NCI-H345 (cell line): ENCODE data around the gene DDC.

Experiments used
- DNase-seq: peaks from one replicate; lab custom pipeline; 2025; lab: John Stamatoyannopoulos, UW

The DDC gene, protein sequence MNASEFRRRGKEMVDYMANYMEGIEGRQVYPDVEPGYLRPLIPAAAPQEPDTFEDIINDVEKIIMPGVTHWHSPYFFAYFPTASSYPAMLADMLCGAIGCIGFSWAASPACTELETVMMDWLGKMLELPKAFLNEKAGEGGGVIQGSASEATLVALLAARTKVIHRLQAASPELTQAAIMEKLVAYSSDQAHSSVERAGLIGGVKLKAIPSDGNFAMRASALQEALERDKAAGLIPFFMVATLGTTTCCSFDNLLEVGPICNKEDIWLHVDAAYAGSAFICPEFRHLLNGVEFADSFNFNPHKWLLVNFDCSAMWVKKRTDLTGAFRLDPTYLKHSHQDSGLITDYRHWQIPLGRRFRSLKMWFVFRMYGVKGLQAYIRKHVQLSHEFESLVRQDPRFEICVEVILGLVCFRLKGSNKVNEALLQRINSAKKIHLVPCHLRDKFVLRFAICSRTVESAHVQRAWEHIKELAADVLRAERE

DNA sequence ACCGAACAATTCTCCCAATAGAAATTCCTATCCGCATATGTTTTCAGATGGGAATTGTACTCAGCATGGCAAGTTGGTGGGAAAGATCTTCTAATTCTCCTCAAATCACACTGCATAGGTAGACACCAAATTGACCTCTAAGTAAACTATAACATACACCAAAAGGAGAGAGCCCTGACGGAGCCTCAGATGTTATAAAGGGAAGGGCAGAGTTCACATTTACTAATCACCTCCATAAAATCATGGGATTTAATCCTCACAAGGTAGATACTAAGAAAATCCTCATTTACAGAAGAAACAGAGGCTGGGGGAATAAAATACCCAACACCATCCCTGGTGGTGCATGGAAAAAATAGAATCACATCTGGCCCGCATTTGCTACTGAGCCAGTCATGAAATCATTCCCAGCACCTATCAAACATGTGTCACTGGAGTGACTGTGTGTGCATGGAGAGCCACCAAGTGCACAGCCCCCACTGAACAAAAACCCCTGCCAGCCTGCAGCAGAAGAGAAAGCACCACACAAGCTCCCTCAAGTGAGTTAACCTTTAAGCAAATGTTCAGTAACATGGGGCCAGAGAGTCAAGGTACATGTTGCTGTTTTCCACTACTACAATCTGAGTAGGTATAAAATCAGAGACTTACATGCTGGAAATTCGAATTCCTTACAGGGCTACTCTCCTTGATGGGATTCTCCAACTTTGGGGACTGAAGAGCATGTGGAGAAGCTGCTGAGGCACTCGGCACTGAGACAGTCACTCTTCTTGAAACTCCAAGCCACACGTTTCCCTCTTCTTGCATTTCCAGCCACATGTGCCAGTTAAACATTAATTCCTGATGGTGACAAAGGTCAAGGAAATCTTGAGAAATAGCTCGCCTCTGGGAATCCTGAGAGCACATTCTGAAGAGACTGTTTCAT is at the start of gene DDC:
TSS of gene DDC (minus strand) at position 766 of the 919 bp plus-strand sequence. CDS start 21,320 bp downstream, outside the sequence.
- no peak for DNase-seq

DNA sequence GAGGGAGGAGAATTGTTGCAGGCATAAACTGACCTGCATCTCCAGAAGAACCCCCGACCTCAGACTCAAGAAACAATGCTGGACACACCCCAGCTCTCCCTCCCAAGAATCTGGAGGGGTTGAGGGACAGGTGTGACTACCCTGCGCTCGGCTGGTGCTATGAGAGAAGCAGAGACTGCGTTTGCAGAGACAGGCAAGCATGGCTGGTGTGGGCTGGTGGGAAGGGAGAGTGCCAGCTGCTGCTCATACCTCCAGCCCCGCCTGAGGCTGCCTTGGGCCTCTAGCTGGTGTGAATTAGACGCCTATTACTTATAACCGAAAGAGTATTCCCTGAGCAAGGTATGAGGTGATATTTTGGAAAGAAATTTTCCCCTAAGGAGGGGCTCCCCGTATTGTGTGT is 48.3 kb upstream of the DDC start:
- no peak for DNase-seq

DNA sequence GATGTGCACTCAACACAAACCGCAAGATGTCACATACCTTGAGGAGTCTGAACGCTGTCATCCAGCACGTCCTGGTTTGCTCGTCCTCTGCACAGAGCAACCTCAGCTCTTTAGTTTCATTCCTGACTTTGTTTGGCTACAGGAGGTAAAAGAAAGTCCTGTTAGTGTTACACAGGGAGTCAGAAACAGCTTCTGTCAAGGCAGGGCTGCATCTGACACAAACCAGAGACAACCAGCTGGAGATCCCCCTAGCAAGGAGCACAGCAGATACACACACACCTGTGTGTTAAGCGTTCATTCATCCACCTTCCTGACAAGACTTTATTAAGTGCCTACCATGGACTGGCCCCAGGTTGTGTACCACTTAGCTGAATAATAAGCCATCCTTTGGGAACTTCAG is 47.5 kb upstream of the DDC start:
- DNase-seq, result no peak

DNA sequence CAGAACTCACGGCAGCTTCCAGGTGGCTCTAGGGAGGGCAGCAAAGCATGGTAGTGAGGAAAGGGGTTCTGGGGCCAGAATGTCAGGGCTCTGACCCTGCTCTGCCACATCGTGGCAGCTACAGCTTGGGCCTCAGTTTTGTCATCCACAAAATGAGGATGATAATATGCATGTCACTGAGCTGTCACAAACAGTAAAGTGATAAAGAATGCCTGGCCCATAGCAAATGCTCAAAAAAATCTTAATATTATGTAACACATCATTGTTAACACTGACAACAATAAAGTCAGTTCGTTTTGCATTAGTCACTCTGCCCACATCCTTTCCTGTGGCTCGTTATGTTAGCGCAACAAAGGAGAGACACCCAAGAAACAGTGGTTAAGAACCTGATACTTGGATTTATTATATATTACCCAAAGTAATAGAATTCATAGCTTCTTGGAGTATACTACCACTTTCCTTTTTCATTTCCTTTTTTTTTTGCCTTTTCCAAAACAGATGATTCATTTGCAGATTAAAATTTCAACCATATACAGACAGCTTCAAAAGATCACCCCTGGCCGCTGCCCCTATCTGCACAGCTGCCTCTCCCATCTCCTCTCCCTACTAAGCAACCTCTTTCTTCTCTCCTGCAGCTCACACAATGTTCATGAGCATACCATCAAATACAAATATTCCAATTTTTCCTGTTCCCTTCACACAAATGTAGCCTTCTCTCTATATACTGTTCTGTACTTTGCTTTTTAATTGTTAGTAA is 45.5 kb upstream of the DDC start:
- no peak for DNase-seq

DNA sequence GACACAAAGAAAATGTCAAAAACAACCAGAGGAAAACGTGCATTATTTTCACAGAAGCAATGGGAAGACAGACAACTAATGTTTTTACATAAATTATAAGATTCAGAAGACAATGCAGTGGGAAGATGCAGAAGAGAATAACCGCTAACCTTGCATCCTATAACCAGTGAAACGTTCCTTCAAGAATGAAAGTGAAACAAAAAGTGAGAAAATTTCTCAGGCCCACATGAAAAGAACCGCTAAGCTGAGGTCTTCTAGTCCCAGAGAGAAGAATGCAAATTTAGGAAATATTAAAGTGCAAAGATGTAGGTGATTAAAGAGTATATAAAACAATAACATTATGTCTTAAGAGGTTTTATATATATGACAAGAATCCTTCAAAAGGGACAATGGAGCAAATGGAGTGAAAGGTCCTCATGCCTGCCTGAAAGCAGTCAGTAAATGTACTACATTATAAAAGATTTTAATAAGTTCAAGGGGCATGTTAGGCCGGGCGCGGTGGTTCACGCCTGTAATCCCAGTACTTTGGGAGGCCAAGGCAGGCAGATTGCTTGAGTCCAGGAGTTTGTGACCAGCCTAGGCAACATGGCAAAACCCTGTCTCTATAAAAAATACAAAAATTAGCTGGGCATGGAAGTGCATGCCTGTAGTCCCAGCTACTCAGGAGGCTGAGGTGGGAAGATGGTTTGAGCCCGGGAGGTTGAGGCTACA is 43.1 kb upstream of the DDC start:
- DNase-seq, result no peak

DNA sequence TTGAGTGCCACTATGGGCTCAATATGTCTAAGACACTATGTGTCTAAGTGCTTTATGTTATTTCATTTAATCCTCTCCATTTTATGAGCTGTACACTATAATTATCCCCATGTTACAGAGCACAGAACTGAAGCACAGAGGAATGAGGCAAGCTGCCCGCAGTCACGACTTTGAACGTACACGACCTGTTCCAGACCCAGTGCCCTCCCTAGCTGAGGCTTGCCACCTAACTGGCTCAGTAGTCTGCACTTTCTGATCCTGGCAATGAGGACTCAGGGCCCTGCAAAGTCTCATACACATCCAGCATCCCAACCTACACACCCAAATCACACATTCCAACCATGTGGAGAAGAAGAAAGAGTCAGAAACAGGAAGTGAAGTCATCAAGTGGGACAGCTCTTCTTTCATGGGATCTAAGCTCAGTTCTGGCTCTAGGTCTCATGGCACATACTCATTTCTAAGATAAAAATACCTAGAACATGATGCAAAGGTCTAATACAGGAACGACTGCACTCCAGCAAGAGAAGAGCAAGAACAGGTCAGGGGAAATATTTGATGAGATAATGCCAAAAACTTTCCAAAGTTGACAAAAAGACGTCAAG is 42.4 kb upstream of the DDC start:
- DNase-seq, result no peak

DNA sequence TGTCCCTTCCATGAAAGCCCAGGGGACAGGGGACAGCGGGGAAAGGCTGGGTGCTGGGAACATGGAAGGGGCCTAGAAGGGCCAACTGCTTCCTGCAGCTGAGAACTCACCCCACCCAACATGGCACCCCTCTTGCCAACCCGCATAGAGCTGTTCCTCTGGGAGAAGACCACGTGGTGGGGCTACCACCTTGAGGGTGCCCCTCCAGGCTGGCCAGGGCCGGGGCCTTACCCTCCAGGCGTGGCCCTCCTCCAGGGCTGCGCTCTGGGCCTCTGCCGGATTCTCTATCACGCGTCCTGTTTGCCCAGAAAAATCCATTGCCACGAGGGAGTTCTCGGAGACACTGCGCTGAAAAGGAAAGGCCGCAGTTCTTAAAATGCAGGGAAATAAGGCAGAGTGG is 39.9 kb upstream of the DDC start:
- no peak for DNase-seq

DNA sequence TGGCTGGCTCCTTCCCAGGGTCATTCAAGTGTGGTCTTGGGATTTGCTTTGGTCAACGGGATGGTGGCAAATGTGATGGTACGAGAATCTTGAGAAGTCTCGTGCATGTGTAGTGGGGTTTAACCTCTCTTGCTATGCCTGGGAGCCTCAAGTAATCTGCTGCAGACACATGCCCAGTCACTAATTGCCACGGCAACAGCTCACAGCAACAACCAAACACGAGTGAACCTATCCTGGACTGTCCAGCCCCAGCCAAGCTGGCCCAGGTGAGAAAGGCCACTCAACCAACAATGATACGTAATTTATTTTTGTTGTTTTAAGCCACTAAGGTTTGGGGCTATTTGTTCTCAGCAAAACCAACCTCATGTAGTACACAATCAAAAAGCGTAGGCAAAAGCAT is 38.1 kb upstream of the DDC start:
- DNase-seq, result no peak

DNA sequence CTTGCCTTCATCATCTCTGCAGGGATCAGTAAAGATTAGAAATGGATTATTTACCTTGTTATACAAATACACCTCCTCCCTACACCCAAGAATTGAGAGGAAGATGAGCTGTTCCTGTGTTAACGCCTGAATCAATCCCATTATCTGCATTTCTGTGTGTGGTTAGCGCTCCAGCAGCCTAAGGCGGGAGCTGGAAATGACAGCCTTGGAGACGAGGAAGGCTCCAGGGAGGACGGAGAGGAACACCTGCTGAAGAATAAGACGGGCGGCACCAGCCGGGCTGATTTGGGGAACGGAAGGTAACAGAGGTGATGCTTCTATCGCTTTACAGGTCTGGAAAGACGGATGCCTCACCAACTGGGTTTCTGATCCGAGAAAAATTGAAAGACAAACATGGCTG is 34.2 kb upstream of the DDC start:
- peak; percentile 54 for DNase-seq

DNA sequence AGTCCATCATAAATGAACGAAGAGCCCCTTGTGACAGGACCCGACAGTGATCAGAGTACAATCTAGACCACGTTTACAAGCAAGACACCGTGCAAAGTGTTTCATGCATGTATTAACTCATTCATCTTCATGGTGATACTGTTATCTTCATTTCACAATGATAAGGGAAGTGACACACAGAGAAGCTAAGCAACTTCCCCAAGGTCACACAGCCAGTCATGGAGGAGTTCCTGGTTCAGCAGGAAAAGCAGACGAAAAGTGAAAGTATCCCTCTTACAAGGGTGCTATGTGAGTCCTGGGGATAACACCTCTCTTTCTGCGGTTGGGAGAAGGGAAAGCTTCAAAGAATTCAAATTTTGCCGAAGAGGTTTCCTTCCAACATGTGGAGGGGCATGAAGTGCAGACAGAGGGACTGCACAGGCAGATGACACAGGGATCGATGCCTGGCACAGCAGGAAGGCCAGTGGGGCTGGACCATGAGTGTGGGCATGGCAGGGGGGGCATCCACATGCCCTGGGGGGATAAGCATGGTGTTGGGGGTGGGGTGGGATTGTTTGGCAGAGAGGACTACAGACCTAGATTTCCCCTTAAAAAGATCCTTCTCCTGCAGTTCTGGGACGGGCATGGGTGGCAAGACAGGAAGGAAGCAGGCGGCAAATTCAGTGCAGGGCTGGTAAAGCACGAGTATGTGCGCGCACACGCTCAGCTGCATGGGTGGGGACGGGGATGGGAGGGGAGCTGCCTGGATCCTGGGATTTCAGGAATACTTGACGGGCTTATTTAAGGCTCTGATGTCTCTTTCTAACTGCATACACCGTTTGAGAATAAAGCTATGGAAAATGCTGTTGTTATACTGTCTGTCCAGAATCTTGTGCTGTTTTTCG is 33.5 kb upstream of the DDC start:
- DNase-seq, result peak; percentile 53

DNA sequence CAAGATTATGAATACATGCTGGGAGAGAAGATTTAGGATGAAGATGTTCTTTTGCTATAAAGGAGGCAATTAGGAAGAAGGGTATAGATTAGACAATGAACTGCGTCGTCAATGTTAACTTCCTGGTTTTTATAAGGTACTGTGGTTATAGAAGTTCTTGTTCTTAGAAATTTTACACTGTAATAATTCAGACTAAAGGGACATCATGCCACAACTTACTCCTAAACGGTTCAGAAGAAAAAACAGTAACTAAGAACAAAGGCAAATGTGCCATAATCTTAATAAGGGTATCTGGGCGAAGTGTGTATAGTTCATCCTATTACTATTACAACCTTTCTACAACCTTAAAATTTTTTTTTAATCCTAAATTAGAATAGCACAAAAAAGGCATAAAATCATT is 31.3 kb upstream of the DDC start:
- no peak for DNase-seq

DNA sequence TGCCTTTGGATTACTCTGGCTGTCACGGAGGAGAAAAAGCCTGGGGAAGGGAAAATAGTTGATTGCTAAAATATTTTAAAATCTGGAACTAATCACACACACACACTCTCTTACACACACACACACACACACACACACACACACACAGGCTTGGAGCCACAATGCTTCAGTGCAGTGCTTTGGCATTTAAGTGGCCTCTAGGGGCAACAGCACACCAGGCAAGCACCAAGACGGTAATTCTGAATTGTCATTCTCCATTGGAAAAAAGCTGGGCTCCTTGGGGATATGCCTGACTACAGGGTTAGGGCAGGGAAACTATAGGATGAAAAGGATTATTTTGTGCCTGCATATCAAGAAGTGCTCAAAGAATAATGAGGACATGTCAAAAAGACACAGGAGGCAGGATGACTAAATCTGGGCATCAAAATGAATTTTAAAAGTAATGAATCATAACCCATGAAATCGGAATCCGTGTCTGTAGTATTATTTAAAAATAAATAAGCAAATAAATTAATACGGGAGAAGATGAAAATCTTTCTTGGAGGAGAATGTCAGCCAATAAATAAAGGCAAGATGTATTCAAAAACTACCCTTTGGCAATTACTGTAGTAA is 30.4 kb upstream of the DDC start:
- DNase-seq, result peak; percentile 51

DNA sequence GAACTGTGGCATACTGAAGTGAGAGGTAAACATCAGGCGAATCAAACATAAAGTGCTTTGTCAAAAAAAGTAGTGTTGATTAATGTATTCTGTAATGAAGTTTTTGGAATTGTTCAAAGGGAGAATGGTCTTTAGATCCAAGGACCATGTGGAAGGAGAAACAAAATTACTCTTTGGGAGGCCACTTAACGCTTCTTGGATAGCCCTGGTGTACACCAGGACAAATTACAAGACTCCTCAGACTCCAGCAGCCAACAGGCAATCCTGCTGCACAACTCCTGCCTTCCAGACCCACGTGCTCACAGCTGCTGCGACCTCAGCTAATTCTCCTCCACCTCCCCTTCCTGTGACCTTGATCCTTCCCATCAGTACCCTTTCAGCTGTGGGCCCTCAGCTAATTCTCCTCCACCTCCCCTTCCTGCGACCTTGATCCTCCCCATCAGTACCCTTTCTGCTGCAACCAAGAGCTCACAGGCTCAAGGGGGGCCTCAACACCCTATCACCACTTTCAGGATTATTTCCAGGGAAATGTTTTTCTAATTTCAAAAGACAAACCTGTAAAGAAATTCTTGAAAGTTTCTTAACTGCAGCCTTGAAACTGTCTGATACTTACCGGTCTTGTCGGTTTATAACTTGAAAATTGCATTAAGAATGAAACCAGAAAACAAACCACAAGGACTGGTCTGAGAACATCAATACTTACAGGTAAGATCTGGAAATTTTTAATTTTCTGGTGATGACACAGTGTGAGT is 29.7 kb upstream of the DDC start:
- DNase-seq, result no peak

DNA sequence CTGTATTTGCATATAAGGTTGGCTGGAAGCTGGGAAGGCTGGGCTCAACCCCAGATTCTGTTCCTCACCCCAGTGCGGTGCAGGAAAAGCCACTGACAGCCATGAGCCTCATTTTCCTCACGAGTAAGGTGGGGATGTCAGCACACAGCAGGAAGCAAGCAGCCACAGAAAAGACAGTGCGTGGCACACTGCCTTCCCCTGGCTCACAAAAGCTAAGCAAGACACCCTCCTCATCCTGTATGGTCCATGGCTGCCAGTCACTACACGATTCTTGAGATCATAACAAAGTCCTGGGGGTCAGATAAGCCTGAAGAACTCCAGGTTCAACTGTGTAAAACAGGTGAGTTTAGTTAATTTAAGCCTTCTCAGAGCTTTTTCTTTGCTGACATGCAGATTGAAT is 28.9 kb upstream of the DDC start:
- DNase-seq, result no peak

DNA sequence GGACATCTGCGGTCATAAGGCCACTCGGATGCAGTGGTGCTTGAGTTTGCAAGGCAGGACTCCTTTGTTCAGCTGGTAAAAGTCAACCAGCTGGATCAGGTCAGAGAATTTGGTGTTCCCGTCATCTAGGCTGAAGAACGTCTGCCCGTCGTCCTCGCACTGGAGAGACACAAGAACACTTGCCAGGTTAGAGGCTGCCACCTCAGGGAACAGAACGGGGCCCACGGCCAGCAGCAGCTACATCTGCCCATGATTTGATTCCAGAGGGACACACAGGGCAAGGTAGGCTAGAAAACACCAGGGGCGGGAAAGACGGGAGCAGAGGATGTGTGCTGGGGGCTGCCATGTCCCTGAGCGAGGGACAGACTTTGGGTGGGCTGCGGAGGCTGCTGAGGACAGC is 27.7 kb upstream of the DDC start:
- DNase-seq, result no peak

DNA sequence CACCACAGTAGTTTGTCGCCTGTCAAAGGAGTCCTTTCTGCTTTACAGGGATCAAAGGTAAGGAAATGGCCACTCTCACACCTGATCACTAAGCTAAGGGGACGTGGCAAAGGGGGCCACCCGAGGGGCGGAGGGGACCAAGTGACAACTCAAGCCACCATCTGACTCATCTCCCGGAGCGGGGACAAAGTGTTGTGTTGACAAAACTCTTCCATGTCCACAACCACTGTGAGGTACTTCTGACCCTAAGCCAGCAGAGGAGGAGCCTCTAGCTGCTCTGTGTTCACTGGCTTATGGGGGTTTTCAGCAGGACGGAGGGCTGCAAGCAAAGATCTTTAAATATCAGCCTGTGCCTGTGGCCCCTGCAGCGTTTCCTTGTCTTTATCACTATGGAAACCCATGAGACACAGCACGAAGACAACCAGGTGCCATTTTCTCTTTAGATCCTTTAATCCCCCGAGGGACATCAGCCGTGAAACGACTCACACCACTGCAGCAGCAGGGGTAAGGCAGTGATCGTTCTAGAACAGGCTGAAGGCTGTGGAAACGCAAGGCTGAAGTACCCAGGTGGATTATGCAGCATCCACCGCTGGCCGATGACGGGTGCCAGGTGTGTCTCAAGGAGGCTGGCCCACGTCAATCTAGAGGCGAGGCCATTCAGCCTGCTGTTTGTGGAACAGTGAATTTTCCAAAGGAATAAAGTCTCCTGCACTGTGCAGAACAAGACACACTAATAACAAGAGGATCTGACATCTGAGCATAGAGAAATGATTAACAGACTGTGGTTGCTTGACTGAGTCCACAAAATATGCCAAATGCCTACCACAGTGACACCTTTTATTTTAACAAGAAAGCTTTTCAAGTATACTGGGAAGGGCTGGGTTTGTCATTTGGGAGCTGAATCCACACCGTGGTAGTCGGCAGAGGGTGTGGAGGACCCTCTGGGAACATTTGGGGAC is 26.6 kb upstream of the DDC start:
- DNase-seq, result peak; percentile 77

DNA sequence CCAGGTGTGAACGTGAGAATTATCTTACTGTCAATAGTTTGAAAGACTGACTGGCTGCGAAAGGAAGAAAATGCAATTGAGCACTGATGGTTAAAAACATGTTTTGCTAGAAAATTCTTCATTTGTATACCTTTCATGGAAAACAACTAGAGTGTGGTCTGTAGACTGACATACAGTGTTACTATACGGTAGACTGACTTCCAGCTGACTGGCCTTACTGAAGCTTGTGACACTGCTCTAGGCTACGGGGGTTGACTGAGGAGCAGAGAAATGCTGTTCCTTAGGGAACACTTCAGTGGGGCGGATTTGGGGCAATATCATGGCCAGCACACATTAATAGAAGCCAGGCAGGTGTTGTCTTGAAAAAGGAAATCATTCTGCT is 25.9 kb upstream of the DDC start:
- no peak for DNase-seq

DNA sequence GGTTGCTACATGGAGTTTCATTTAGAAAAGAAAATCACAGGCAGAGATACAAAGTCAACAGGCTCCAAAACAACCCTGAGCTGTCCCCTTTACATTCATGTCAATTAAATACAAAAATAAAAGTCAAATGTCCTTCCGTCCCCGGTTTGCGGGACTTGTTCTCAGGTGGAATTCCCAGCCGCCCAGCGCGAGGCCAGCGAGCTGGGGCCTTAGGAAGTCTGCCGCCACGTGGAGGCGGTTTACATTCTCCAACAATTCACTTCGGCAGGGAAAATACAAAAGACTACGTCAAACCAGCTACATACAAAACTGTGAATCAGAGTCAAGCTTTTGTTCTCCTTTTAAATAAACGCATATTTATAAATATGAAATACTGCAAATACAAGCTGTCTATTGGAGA is 25.3 kb upstream of the DDC start:
- no peak for DNase-seq
